ENCODE measurements around the gene CCNF.

CCNF gene

GRCh38 chr16:2443555-2443954 lies 14.3 kb downstream of the CCNF start:
- no peak for DNase-seq (ENCODE audit: extremely low spot score)
- ChIA-PET CTCF (no interaction called here), POLR2A (interaction anchor here (0.8 kb wide), 2 partner anchors 16 kb away, joined by 3 read pairs; partner anchors contain the start of gene TEDC2)
- TF ChIP-seq HDGF (IDR thresholded peaks at IDR 0.05; ENCODE audit: borderline replicate concordance) (no peak), FOXM1 (IDR thresholded peaks at IDR 0.05; ENCODE audit: borderline replicate concordance) (no peak), SP1 (IDR thresholded peaks at IDR 0.05) (no peak), ELF4 (IDR thresholded peaks at IDR 0.05) (no peak), ARNT (IDR thresholded peaks at IDR 0.05) (no peak), ZNF384 (IDR thresholded peaks at IDR 0.05) (no peak), SUZ12 (IDR thresholded peaks at IDR 0.05) (no peak), FOXA1 (IDR thresholded peaks at IDR 0.05) (no peak), CTBP1 (IDR thresholded peaks at IDR 0.05; ENCODE audit: borderline replicate concordance) (no peak), TARDBP (IDR thresholded peaks at IDR 0.05) (no peak)

- DNase-seq (ENCODE audit: extremely low spot score): no peak
- TF ChIP-seq FOXK2 (IDR thresholded peaks at IDR 0.05) (no peak), NFRKB (IDR thresholded peaks at IDR 0.05) (no peak), LEF1 (IDR thresholded peaks at IDR 0.05; ENCODE audit: borderline replicate concordance) (no peak), HDGF (IDR thresholded peaks at IDR 0.05; ENCODE audit: borderline replicate concordance) (no peak), ZNF384 (IDR thresholded peaks at IDR 0.05) (no peak), L3MBTL2 (conservative IDR thresholded peaks at IDR 0.05) (no peak), CTBP1 (IDR thresholded peaks at IDR 0.05; ENCODE audit: borderline replicate concordance) (no peak), SUZ12 (IDR thresholded peaks at IDR 0.05) (no peak), ELF4 (IDR thresholded peaks at IDR 0.05) (no peak)
- TF ChIP-seq, protein P1, sequence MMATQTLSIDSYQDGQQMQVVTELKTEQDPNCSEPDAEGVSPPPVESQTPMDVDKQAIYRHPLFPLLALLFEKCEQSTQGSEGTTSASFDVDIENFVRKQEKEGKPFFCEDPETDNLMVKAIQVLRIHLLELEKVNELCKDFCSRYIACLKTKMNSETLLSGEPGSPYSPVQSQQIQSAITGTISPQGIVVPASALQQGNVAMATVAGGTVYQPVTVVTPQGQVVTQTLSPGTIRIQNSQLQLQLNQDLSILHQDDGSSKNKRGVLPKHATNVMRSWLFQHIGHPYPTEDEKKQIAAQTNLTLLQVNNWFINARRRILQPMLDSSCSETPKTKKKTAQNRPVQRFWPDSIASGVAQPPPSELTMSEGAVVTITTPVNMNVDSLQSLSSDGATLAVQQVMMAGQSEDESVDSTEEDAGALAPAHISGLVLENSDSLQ (IDR thresholded peaks at IDR 0.05): no peak; the same call in 1 of the 2 replicates
- ChIA-PET CTCF (no interaction called here), POLR2A (interaction anchor here (1.0 kb wide), 1 partner anchor 12 kb away, joined by 8 read pairs; the partner anchor contains the start of gene TEDC2)
These were observed 18.8 kb downstream of the CCNF start for GRCh38 chr16:2447920-2448583.

- CTCF ChIA-PET: no interaction called here
- POLR2A ChIA-PET: interaction anchor here (0.6 to 1.0 kb wide), 2 partner anchors 11 to 18 kb away, joined by 3 to 8 read pairs; partner anchors contain the start of gene TEDC2
- no peak for TF ChIP-seq SP1 (IDR thresholded peaks at IDR 0.05)
- TF ChIP-seq CTBP1 (IDR thresholded peaks at IDR 0.05; ENCODE audit: borderline replicate concordance): no peak
- no peak for TF ChIP-seq NFRKB (IDR thresholded peaks at IDR 0.05)
- no peak for TF ChIP-seq SUZ12 (IDR thresholded peaks at IDR 0.05)
- no peak for TF ChIP-seq FOXK2 (IDR thresholded peaks at IDR 0.05)
- no peak for TF ChIP-seq LEF1 (IDR thresholded peaks at IDR 0.05; ENCODE audit: borderline replicate concordance)
- no peak for TF ChIP-seq FOXM1 (IDR thresholded peaks at IDR 0.05; ENCODE audit: borderline replicate concordance)
- TF ChIP-seq TARDBP (IDR thresholded peaks at IDR 0.05): no peak
- TF ChIP-seq ELF4 (IDR thresholded peaks at IDR 0.05): no peak
- TF ChIP-seq HDGF (IDR thresholded peaks at IDR 0.05; ENCODE audit: borderline replicate concordance): no peak
- TF ChIP-seq BHLHE40 (IDR thresholded peaks at IDR 0.05; ENCODE audit: borderline replicate concordance): no peak
- TF ChIP-seq ZNF384 (IDR thresholded peaks at IDR 0.05): no peak
- no peak for DNase-seq (ENCODE audit: extremely low spot score)
These were observed 19.9 kb downstream of the CCNF start for GRCh38 chr16:2449118-2449517.

DNA sequence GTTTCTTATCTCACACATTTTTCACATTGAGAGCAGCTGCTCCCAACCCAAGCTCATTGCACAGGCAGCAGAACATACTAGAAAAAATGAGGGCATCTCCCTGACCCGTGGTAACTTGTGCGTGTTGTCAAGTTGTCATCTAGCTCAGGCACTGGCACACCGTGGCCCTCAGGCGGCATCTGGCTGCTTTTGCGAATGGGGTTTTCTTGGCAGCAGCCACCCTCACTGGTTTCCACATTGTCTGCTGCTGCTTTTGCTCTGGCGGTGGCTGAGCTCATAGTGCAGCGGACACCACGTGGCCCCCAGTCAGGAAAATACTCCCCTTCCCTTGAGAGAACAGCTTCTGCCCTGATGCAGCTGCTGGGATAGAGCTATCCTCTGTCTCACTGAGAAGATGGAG lies 21.3 kb downstream of the CCNF start:
- ChIA-PET POLR2A (interaction anchor here (2.0 kb wide), 1 partner anchor 10 kb away, joined by 7 read pairs; the partner anchor contains the start of gene TEDC2), CTCF (no interaction called here)
- TF ChIP-seq TARDBP (IDR thresholded peaks at IDR 0.05): no peak
- TF ChIP-seq, protein P1 (IDR thresholded peaks at IDR 0.05): no peak
- TF ChIP-seq SUZ12 (IDR thresholded peaks at IDR 0.05): no peak
- TF ChIP-seq FOXK2 (IDR thresholded peaks at IDR 0.05): no peak
- TF ChIP-seq FOXM1 (IDR thresholded peaks at IDR 0.05; ENCODE audit: borderline replicate concordance): no peak
- no peak for TF ChIP-seq HDGF (IDR thresholded peaks at IDR 0.05; ENCODE audit: borderline replicate concordance)
- TF ChIP-seq ELF4 (IDR thresholded peaks at IDR 0.05): no peak
- TF ChIP-seq SP1 (IDR thresholded peaks at IDR 0.05): no peak
- TF ChIP-seq LEF1 (IDR thresholded peaks at IDR 0.05; ENCODE audit: borderline replicate concordance): no peak
- no peak for TF ChIP-seq CTBP1 (IDR thresholded peaks at IDR 0.05; ENCODE audit: borderline replicate concordance)
- TF ChIP-seq BHLHE40 (IDR thresholded peaks at IDR 0.05; ENCODE audit: borderline replicate concordance): no peak
- TF ChIP-seq FOXA1 (IDR thresholded peaks at IDR 0.05): no peak
- no peak for TF ChIP-seq ZNF384 (IDR thresholded peaks at IDR 0.05)
- no peak for TF ChIP-seq L3MBTL2 (conservative IDR thresholded peaks at IDR 0.05)
- no peak for DNase-seq (ENCODE audit: extremely low spot score)

DNA sequence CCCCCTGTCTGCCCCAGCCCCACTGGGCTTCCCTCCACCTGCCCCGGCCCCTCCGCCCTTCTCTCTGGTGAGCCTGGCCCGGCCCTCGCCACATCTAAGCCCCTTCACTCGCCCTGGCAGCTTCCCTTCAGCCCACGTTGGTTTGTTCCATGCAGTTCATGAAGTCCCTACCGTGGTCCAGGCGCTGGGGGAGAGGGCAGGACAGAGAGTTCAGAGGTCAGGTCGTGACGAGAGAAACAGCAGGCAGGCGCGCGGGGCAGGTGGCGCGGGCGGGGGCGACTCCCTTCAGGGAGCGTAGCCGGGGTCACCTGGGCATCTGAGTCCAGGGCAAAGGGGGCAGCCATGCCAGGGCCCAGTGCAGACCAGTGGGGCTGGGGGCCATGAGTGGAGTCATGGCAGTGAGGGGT lies 21.7 kb downstream of the CCNF start:
- DNase-seq (ENCODE audit: extremely low spot score): no peak
- TF ChIP-seq NFRKB (IDR thresholded peaks at IDR 0.05) (no peak), FOXM1 (IDR thresholded peaks at IDR 0.05; ENCODE audit: borderline replicate concordance) (no peak), HDGF (IDR thresholded peaks at IDR 0.05; ENCODE audit: borderline replicate concordance) (no peak), TARDBP (IDR thresholded peaks at IDR 0.05) (no peak), CTBP1 (IDR thresholded peaks at IDR 0.05; ENCODE audit: borderline replicate concordance) (no peak), FOXK2 (IDR thresholded peaks at IDR 0.05) (no peak), L3MBTL2 (conservative IDR thresholded peaks at IDR 0.05) (no peak), SUZ12 (IDR thresholded peaks at IDR 0.05) (no peak), SP1 (IDR thresholded peaks at IDR 0.05) (no peak), ELF4 (IDR thresholded peaks at IDR 0.05) (no peak), BHLHE40 (IDR thresholded peaks at IDR 0.05; ENCODE audit: borderline replicate concordance) (no peak), LEF1 (IDR thresholded peaks at IDR 0.05; ENCODE audit: borderline replicate concordance) (no peak), FOXA1 (IDR thresholded peaks at IDR 0.05) (no peak), ZNF384 (IDR thresholded peaks at IDR 0.05) (no peak), ARNT (IDR thresholded peaks at IDR 0.05) (no peak)
- TF ChIP-seq, protein P1 (IDR thresholded peaks at IDR 0.05): no peak
- ChIA-PET POLR2A (interaction anchor here (2.0 kb wide), 1 partner anchor 9 kb away, joined by 7 read pairs; the partner anchor contains the start of gene TEDC2), CTCF (no interaction called here)
